Breast epithelium (tissue), 4 donors: ENCODE measurements around the gene NCEH1. TPM values are rescaled to one million over a fixed set of nuclear protein-coding genes. Genes with fewer than 3 reads are reported as not detected.
A peak's percentile ranks its signal among the peaks of the same experiment; 100 is the strongest.

Source experiments
- DNase-seq, 2 donors: peaks; one replicate each; pipeline ENCODE4 v3.0.0-alpha.2; 2019; ENCODE audit warnings: low spot score in 2 of 2
- H3K27ac ChIP-seq, 2 donors: fragments of 200-600 bp; sonication (generic) in 1 of 2; one replicate each; pipeline ENCODE4 v1.5.1; 2016 to 2019; ENCODE audit warnings: mild to moderate bottlenecking in 1 of 2
- H3K27me3 ChIP-seq, 2 donors: fragments of 200-600 bp; sonication (generic) in 1 of 2; one replicate each; pipeline versions ENCODE4 v1.5.1 to v1.6.0; 2017 to 2019; ENCODE audit warnings: control low read depth in 1 of 2, mild to moderate bottlenecking in 1 of 2
- H3K36me3 ChIP-seq: fragments of 200-600 bp; one replicate; pipeline ENCODE4 v1.5.1; 2019
- H3K4me1 ChIP-seq, 2 donors: fragments of 200-600 bp; sonication (generic); one replicate each; pipeline ENCODE4 v1.5.1; 2016 to 2019; ENCODE audit warnings: control low read depth in 1 of 2
- H3K4me3 ChIP-seq, 3 donors: fragments of 200-600 bp; sonication (generic); 1 replicate in 2 of 3; 2 replicates in 1 of 3; pipeline ENCODE4 v1.5.1; 2016 to 2019; ENCODE audit warnings: mild to moderate bottlenecking in 3 of 3, moderate library complexity in 2 of 3
- H3K9me3 ChIP-seq, 2 donors: fragments of 200-600 bp; sonication (generic) in 1 of 2; one replicate each; pipeline ENCODE4 v1.5.1; 2016 to 2019; ENCODE audit warnings: control low read depth in 1 of 2
- CTCF ChIP-seq, 3 donors: fragments of 450-650 bp; IDR thresholded peaks; one replicate each; pipeline ENCODE4 v1.5.1; 2016 to 2017; ENCODE audit warnings: antibody characterized with exemption in 3 of 3, mild to moderate bottlenecking in 3 of 3, moderate library complexity in 3 of 3
- POLR2A ChIP-seq: fragments of 450-650 bp; IDR thresholded peaks from one replicate; pipeline ENCODE4 v1.6.1; 2016; ENCODE audit warnings: antibody characterized with exemption, mild to moderate bottlenecking, moderate library complexity
- POLR2AphosphoS5 ChIP-seq, 3 donors: sonication (generic); formaldehyde crosslinking; IDR thresholded peaks; one replicate each; pipeline ENCODE4 v1.6.1; 2017; ENCODE audit warnings: antibody characterized with exemption in 3 of 3
- intact Hi-C: fragments of 100-400 bp; cut with DNase I; formaldehyde crosslinking; loops from one replicate; pipeline ENCODE4 v1.15.1; 2023; ENCODE audit warnings: low total_unique reads
- total RNA-seq, 3 donors: library from RNA; depleted of rRNA; stranded (reverse); fragments of >200 nt; gene quantifications; one replicate each; pipeline ENCODE4 v1.1.0, GENCODE V29; 2016

Gene NCEH1
- total RNA-seq, 3 donors from 2014 or later = 8.5 to 23.9 (median 10.4) TPM

GRCh38 chr3:172700936-172701455, 9.9 kb downstream of the NCEH1 start:
- TF ChIP-seq POLR2AphosphoS5 (IDR thresholded peaks at IDR 0.05) = no peak
- no peak for TF ChIP-seq POLR2A
- TF ChIP-seq CTCF (IDR thresholded peaks at IDR 0.05) = no peak
- Histone ChIP-seq H3K4me3 (no peak overlapping the region), H3K9me3 (no peaks in the 10 kb centered on the region), H3K36me3 (no peaks in the 10 kb centered on the region), H3K4me1 (peaks cover 0 to 5% of the 10 kb centered on the region in 2 donors), H3K27ac (no peak overlapping the region), H3K27me3 (no peaks in the 10 kb centered on the region)
- intact Hi-C loops = no loop called here
- DNase-seq = no peak

- TF ChIP-seq POLR2A (no peak), CTCF (IDR thresholded peaks at IDR 0.05) (no peak), POLR2AphosphoS5 (IDR thresholded peaks at IDR 0.05) (no peak)
- no peaks in the 10 kb centered on the region for H3K9me3 ChIP-seq
- H3K36me3 ChIP-seq = no peaks in the 10 kb centered on the region
- no peaks in the 10 kb centered on the region for H3K27me3 ChIP-seq
- H3K4me1 ChIP-seq = peaks cover 0 to 5% of the 10 kb centered on the region in 2 donors
- intact Hi-C loops = no loop called here
- no peak overlapping the region for H3K4me3 ChIP-seq
- no peak overlapping the region for H3K27ac ChIP-seq
- no peak for DNase-seq
These were observed 10.6 kb downstream of the NCEH1 start for GRCh38 chr3:172700256-172700655.

- H3K36me3 ChIP-seq = no peaks in the 10 kb centered on the region
- intact Hi-C loops = no loop called here
- H3K4me3 ChIP-seq = no peak overlapping the region
- peak overlapping the region; percentile 1 to 8 for H3K27ac ChIP-seq
- no peaks in the 10 kb centered on the region for H3K27me3 ChIP-seq
- peaks cover 0 to 5% of the 10 kb centered on the region in 2 donors for H3K4me1 ChIP-seq
- TF ChIP-seq POLR2AphosphoS5 (IDR thresholded peaks at IDR 0.05) (no peak), CTCF (IDR thresholded peaks at IDR 0.05) (no peak), POLR2A (no peak)
- H3K9me3 ChIP-seq = no peaks in the 10 kb centered on the region
- no peak for DNase-seq
These were observed 11.8 kb downstream of the NCEH1 start for GRCh38 chr3:172699031-172699430.

GRCh38 chr3:172698631-172699030, 12.2 kb downstream of the NCEH1 start:
- H3K4me3 ChIP-seq = no peak overlapping the region
- peaks cover 0 to 5% of the 10 kb centered on the region in 2 donors for H3K4me1 ChIP-seq
- H3K27me3 ChIP-seq = no peaks in the 10 kb centered on the region
- DNase-seq = no peak
- H3K36me3 ChIP-seq = no peaks in the 10 kb centered on the region
- no peak for TF ChIP-seq POLR2A
- TF ChIP-seq CTCF (IDR thresholded peaks at IDR 0.05) = no peak
- no peak for TF ChIP-seq POLR2AphosphoS5 (IDR thresholded peaks at IDR 0.05)
- H3K27ac ChIP-seq = peak overlapping the region in 1 of 2 donors; percentile 8
- H3K9me3 ChIP-seq = no peaks in the 10 kb centered on the region
- intact Hi-C loops = no loop called here

- DNase-seq = no peak
- Histone ChIP-seq H3K4me3 (no peak overlapping the region), H3K36me3 (no peaks in the 10 kb centered on the region), H3K9me3 (no peaks in the 10 kb centered on the region), H3K4me1 (peaks cover 0 to 5% of the 10 kb centered on the region in 2 donors), H3K27me3 (no peaks in the 10 kb centered on the region), H3K27ac (peak overlapping the region in 1 of 2 donors; percentile 43)
- intact Hi-C loops = no loop called here
- TF ChIP-seq POLR2AphosphoS5 (IDR thresholded peaks at IDR 0.05) (no peak), POLR2A (no peak), CTCF (IDR thresholded peaks at IDR 0.05) (no peak)
These were observed 13.3 kb downstream of the NCEH1 start for GRCh38 chr3:172697558-172697957.
